HG03565 (cell line): Measurements from ENCODE around the gene CACNA1C.

Experiments used
- ATAC-seq: cut with Tn5 transposase; IDR thresholded peaks from one replicate; pipeline ENCODE4 v1.9.1; 2021; ENCODE audit warnings: mild to moderate bottlenecking, moderate library complexity; ENCODE audit not compliant: unreplicated experiment

CACNA1C gene

GRCh38 chr12:2034633-2035430, 18.0 kb upstream of the CACNA1C start:
- ATAC-seq, result no peak

GRCh38 chr12:2035431-2036055, 17.2 kb upstream of the CACNA1C start:
- no peak for ATAC-seq

GRCh38 chr12:2039034-2039433, 13.8 kb upstream of the CACNA1C start:
- no peak for ATAC-seq

GRCh38 chr12:2043054-2043453, 9.7 kb upstream of the CACNA1C start:
- ATAC-seq, result no peak

GRCh38 chr12:2044165-2044564, 8.6 kb upstream of the CACNA1C start:
- no peak for ATAC-seq

- no peak for ATAC-seq
Observed at GRCh38 chr12:2046957-2047356, 5.8 kb upstream of the CACNA1C start.

GRCh38 chr12:2047752-2048151, 5.0 kb upstream of the CACNA1C start:
- ATAC-seq, result no peak

GRCh38 chr12:2049604-2050540, 2.9 kb upstream of the CACNA1C start:
- ATAC-seq, result no peak

GRCh38 chr12:2051700-2052621, 826 bp upstream of the CACNA1C start:
- no peak for ATAC-seq

- ATAC-seq, result no peak
Observed at GRCh38 chr12:2053691-2054090, 904 bp downstream of the CACNA1C start.

GRCh38 chr12:2054091-2055018, 1.6 kb downstream of the CACNA1C start:
- ATAC-seq, result no peak

- no peak for ATAC-seq
Observed at GRCh38 chr12:2057041-2057794, 4.4 kb downstream of the CACNA1C start.

GRCh38 chr12:2057795-2058408, 5.1 kb downstream of the CACNA1C start:
- ATAC-seq, result no peak

GRCh38 chr12:2058837-2059236, 6.0 kb downstream of the CACNA1C start:
- ATAC-seq, result no peak

GRCh38 chr12:2061402-2061801, 8.6 kb downstream of the CACNA1C start:
- no peak for ATAC-seq

- no peak for ATAC-seq
Observed at GRCh38 chr12:2064071-2064507, 11.3 kb downstream of the CACNA1C start.

- no peak for ATAC-seq
Observed at GRCh38 chr12:2068653-2069052, 15.9 kb downstream of the CACNA1C start.

GRCh38 chr12:2070440-2071045, 17.8 kb downstream of the CACNA1C start:
- ATAC-seq, result no peak
